DMS53 (cell line): ENCODE data around the gene PPP1R3A.
"Not testable (repeated sequence)": the region's sequence is repeated elsewhere in the genome, so short reads cannot be mapped to it uniquely, and the experiment has no call there.

Experiments used
- DNase-seq: peaks from one replicate; lab custom pipeline; 2025; lab: John Stamatoyannopoulos, UW

PPP1R3A gene

GRCh38 chr7:113918946-113919345 lies at the start of gene PPP1R3A:
Gene PPP1R3A, minus strand, starts transcription at chr7:113919009. Its CDS starts 13 bp downstream, at chr7:113918996.
- peak; percentile 48 for DNase-seq

GRCh38 chr7:113963356-113963755 lies 44.5 kb upstream of the PPP1R3A start:
- no peak for DNase-seq

GRCh38 chr7:113959910-113960309 lies 41.1 kb upstream of the PPP1R3A start:
- DNase-seq, result no peak

- no peak for DNase-seq
Measured at GRCh38 chr7:113955157-113955556, 36.3 kb upstream of the PPP1R3A start.

GRCh38 chr7:113953553-113953952 lies 34.7 kb upstream of the PPP1R3A start:
- DNase-seq, result no peak

GRCh38 chr7:113945018-113945938 lies 26.5 kb upstream of the PPP1R3A start:
- no peak for DNase-seq

- no peak for DNase-seq
Measured at GRCh38 chr7:113936982-113937381, 18.2 kb upstream of the PPP1R3A start.

- no peak for DNase-seq
Measured at GRCh38 chr7:113936535-113936934, 17.7 kb upstream of the PPP1R3A start.

GRCh38 chr7:113929389-113929788 lies 10.6 kb upstream of the PPP1R3A start:
- DNase-seq, result not testable (repeated sequence)

GRCh38 chr7:113928112-113928511 lies 9.3 kb upstream of the PPP1R3A start:
- no peak for DNase-seq

- DNase-seq, result no peak
Measured at GRCh38 chr7:113922049-113922448, 3.2 kb upstream of the PPP1R3A start.

- DNase-seq, result no peak
Measured at GRCh38 chr7:113921363-113921762, 2.6 kb upstream of the PPP1R3A start.

GRCh38 chr7:113917840-113918239 lies 969 bp downstream of the PPP1R3A start:
- DNase-seq, result no peak

GRCh38 chr7:113915956-113916355 lies 2.9 kb downstream of the PPP1R3A start:
- no peak for DNase-seq

- DNase-seq, result no peak
Measured at GRCh38 chr7:113912876-113913275, 5.9 kb downstream of the PPP1R3A start.

GRCh38 chr7:113907617-113908016 lies 11.2 kb downstream of the PPP1R3A start:
- no peak for DNase-seq

GRCh38 chr7:113904521-113904920 lies 14.3 kb downstream of the PPP1R3A start:
- DNase-seq, result no peak

GRCh38 chr7:113892818-113893217 lies 26.0 kb downstream of the PPP1R3A start:
- no peak for DNase-seq

GRCh38 chr7:113891828-113892227 lies 27.0 kb downstream of the PPP1R3A start:
- DNase-seq, result no peak

- no peak for DNase-seq
Measured at GRCh38 chr7:113891031-113891350, 27.8 kb downstream of the PPP1R3A start.

GRCh38 chr7:113890331-113891030 lies 28.3 kb downstream of the PPP1R3A start:
- DNase-seq, result no peak

- DNase-seq, result no peak
Measured at GRCh38 chr7:113883096-113883495, 35.7 kb downstream of the PPP1R3A start.

GRCh38 chr7:113880559-113880958 lies 38.2 kb downstream of the PPP1R3A start:
- DNase-seq, result no peak
